H1 (cell line): ENCODE results near the gene DNASE1. TPM values are rescaled to one million over a fixed set of nuclear protein-coding genes. Genes with fewer than 3 reads are reported as not detected.

Experiments used
- CTCF ChIA-PET: fragments of 300-600 bp; sonication (Branson Sonifier 250); formaldehyde crosslinking; loops from one replicate; lab custom pipeline; 2021; ENCODE audit not compliant: partially characterized antibody; lab: Charles Lee
- POLR2A ChIA-PET: fragments of 300-600 bp; sonication (Branson Sonifier 250); formaldehyde crosslinking; loops from one replicate; lab custom pipeline; 2021; ENCODE audit warnings: inconsistent platforms; ENCODE audit not compliant: partially characterized antibody; lab: Charles Lee
- DNase-seq, 2 experiments: peaks; one replicate each; pipeline versions ENCODE4 v3.0.0 to v3.0.0-alpha.2; 2010 to 2022; ENCODE audit warnings: low spot score in 2 of 2, low read depth in 1 of 2, mixed read lengths in 1 of 2
- FAIRE-seq: peaks from 2 replicates; lab custom pipeline; 2011; peaks lifted over from hg19 to GRCh38; lab: Jason Lieb, UNC
- H2AFZ ChIP-seq: 2 replicates; pipeline ENCODE4 v1.8.1; 2012; ENCODE audit warnings: low read length, inconsistent platforms
- H2AK5ac ChIP-seq: 2 replicates; pipeline ENCODE4 v1.6.1; 2013; ENCODE audit warnings: low read depth, low read length
- H2BK120ac ChIP-seq: replicated peaks from 2 replicates; pipeline ENCODE3; 2013; ENCODE audit warnings: low read depth, low read length, inconsistent platforms
- H2BK12ac ChIP-seq: 2 replicates; pipeline ENCODE4 v1.6.1; 2013; ENCODE audit warnings: low read depth, low read length
- H2BK15ac ChIP-seq: 2 replicates; pipeline ENCODE4 v1.6.1; 2013; ENCODE audit warnings: low read length
- H2BK20ac ChIP-seq: 2 replicates; pipeline ENCODE4 v1.6.1; 2013; ENCODE audit warnings: low read length
- H2BK5ac ChIP-seq: 2 replicates; pipeline ENCODE4 v1.6.1; 2013; ENCODE audit warnings: low read depth, low read length
- H3K14ac ChIP-seq: 2 replicates; pipeline ENCODE4 v1.6.1; 2013; ENCODE audit warnings: inconsistent platforms; ENCODE audit not compliant: insufficient read length
- H3K18ac ChIP-seq: 2 replicates; pipeline ENCODE4 v1.6.1; 2013; ENCODE audit warnings: low read length; ENCODE audit errors: extremely low read depth
- H3K23ac ChIP-seq: 2 replicates; pipeline ENCODE4 v1.6.1; 2013; ENCODE audit warnings: inconsistent platforms; ENCODE audit not compliant: insufficient read length
- H3K23me2 ChIP-seq: 2 replicates; pipeline ENCODE4 v1.6.1; 2013; ENCODE audit warnings: low read depth, low read length
- H3K27ac ChIP-seq: 2 replicates; pipeline ENCODE4 v1.6.1; 2011; ENCODE audit warnings: low read depth, low read length, inconsistent platforms
- H3K27me3 ChIP-seq, 4 experiments: replicated peaks in 1 of 4; 1 replicate in 1 of 4; 2 replicates in 3 of 4; pipeline versions ENCODE4 v1.6.1 to v1.8.1; 2011 to 2013; ENCODE audit warnings: low read length in 3 of 4, mild to moderate bottlenecking in 3 of 4, inconsistent platforms in 2 of 4, mixed read lengths in 2 of 4, moderate library complexity in 1 of 4; ENCODE audit not compliant: control insufficient read depth in 3 of 4, insufficient read depth in 3 of 4; ENCODE audit errors: extremely low read depth in 1 of 4
- H3K36me3 ChIP-seq, 4 experiments: 2 replicates each; pipeline versions ENCODE4 v1.6.1 to v1.8.1; 2011 to 2013; ENCODE audit warnings: mild to moderate bottlenecking in 4 of 4, low read length in 3 of 4, moderate library complexity in 2 of 4, control low read depth in 1 of 4, inconsistent platforms in 1 of 4; ENCODE audit not compliant: insufficient read depth in 4 of 4, control insufficient read depth in 2 of 4
- H3K4ac ChIP-seq: replicated peaks from 2 replicates; pipeline ENCODE3; 2013; ENCODE audit warnings: low read length, low read depth, mixed read lengths, inconsistent platforms; ENCODE audit not compliant: insufficient read length
- H3K4me1 ChIP-seq, 4 experiments: replicated peaks in 1 of 4; 1 replicate in 1 of 4; 2 replicates in 3 of 4; pipeline versions ENCODE4 v1.6.1 to v1.8.1; 2011 to 2013; ENCODE audit warnings: low read length in 3 of 4, inconsistent platforms in 2 of 4, mixed read lengths in 1 of 4; ENCODE audit not compliant: insufficient read depth in 4 of 4, control insufficient read depth in 3 of 4
- H3K4me2 ChIP-seq, 2 experiments: 2 replicates each; pipeline versions ENCODE4 v1.6.1 to v1.8.1; 2011 to 2013; ENCODE audit warnings: low read depth in 2 of 2, low read length in 2 of 2, control low read depth in 1 of 2, inconsistent platforms in 1 of 2, mild to moderate bottlenecking in 1 of 2; ENCODE audit not compliant: insufficient read depth in 1 of 2
- H3K4me3 ChIP-seq, 4 experiments: fragments of 200-600, 300-600 bp in 1 of 4; sonication (generic), shearing (Covaris generic), sonication (Bioruptor Twin) in 1 of 4; 2 replicates each; pipeline versions ENCODE4 v1.5.1 to v1.8.1; 2011 to 2016; ENCODE audit warnings: low read length in 4 of 4, low read depth in 3 of 4, control low read depth in 2 of 4, inconsistent platforms in 2 of 4, mild to moderate bottlenecking in 2 of 4, mixed read lengths in 1 of 4, moderate library complexity in 1 of 4; ENCODE audit not compliant: insufficient read depth in 2 of 4; ENCODE audit errors: extremely low read depth in 1 of 4
- H3K56ac ChIP-seq: replicated peaks from 2 replicates; pipeline ENCODE3; 2013; ENCODE audit warnings: low read depth, mild to moderate bottlenecking, mixed read lengths, low read length, inconsistent platforms; ENCODE audit not compliant: insufficient read length
- H3K79me1 ChIP-seq: 2 replicates; pipeline ENCODE4 v1.6.1; 2013; ENCODE audit warnings: low read depth, low read length, control low read depth
- H3K79me2 ChIP-seq, 2 experiments: 2 replicates each; pipeline versions ENCODE4 v1.6.1 to v1.8.1; 2012 to 2013; ENCODE audit warnings: low read length in 2 of 2, mild to moderate bottlenecking in 2 of 2, inconsistent platforms in 1 of 2; ENCODE audit not compliant: insufficient read depth in 2 of 2, control insufficient read depth in 1 of 2
- H3K9ac ChIP-seq, 4 experiments: replicated peaks in 1 of 4; 1 replicate in 1 of 4; 2 replicates in 3 of 4; pipeline versions ENCODE4 v1.6.1 to v1.8.1; 2011 to 2013; ENCODE audit warnings: low read depth in 3 of 4, low read length in 3 of 4, control low read depth in 2 of 4, mild to moderate bottlenecking in 2 of 4, moderate library complexity in 2 of 4, inconsistent platforms in 1 of 4; ENCODE audit errors: extremely low read depth in 1 of 4
- H3K9me3 ChIP-seq, 2 experiments: 2 replicates each; pipeline versions ENCODE4 v1.6.1 to v1.8.1; 2012 to 2013; ENCODE audit warnings: mild to moderate bottlenecking in 2 of 2, moderate library complexity in 2 of 2, control low read depth in 1 of 2, inconsistent platforms in 1 of 2, low read depth in 1 of 2, low read length in 1 of 2, mixed read lengths in 1 of 2; ENCODE audit not compliant: insufficient read depth in 2 of 2
- H4K20me1 ChIP-seq, 2 experiments: replicated peaks in 1 of 2; 2 replicates each; pipeline versions ENCODE3 to v1.8.1; 2011 to 2013; ENCODE audit warnings: inconsistent platforms in 2 of 2, low read length in 2 of 2, mild to moderate bottlenecking in 1 of 2; ENCODE audit not compliant: insufficient read depth in 2 of 2, control insufficient read depth in 1 of 2
- H4K5ac ChIP-seq: 2 replicates; pipeline ENCODE4 v1.6.1; 2013; ENCODE audit warnings: low read length, low read depth, mixed read lengths, inconsistent platforms; ENCODE audit not compliant: insufficient read length
- H4K8ac ChIP-seq: 2 replicates; pipeline ENCODE4 v1.8.0; 2013; ENCODE audit warnings: mild to moderate bottlenecking, moderate library complexity, low read length, inconsistent platforms; ENCODE audit not compliant: insufficient read depth; ENCODE audit errors: extremely low read depth
- H4K91ac ChIP-seq: replicated peaks from 2 replicates; pipeline ENCODE3; 2013; ENCODE audit warnings: low read length, mixed read lengths, inconsistent platforms; ENCODE audit not compliant: insufficient read length
- BCL11A ChIP-seq, 2 experiments: IDR thresholded peaks; one replicate each; pipeline ENCODE4 v1.6.1; 2011; ENCODE audit warnings: low read depth in 2 of 2, low read length in 2 of 2, mild to moderate bottlenecking in 2 of 2
- CHD1 ChIP-seq: IDR thresholded peaks from 2 replicates; pipeline ENCODE4 v1.6.1; 2012; ENCODE audit warnings: low read depth, low read length, improper control_type of control experiment
- EP300 ChIP-seq, 2 experiments: IDR thresholded peaks; 1 replicate in 1 of 2; 2 replicates in 1 of 2; pipeline ENCODE4 v1.6.1; 2011 to 2012; ENCODE audit warnings: low read depth in 2 of 2, low read length in 2 of 2, mild to moderate bottlenecking in 2 of 2, borderline replicate concordance in 1 of 2, inconsistent platforms in 1 of 2, moderate library complexity in 1 of 2
- KDM4A ChIP-seq: IDR thresholded peaks from one replicate; pipeline ENCODE4 v1.7.1; 2012; ENCODE audit warnings: low read depth, mild to moderate bottlenecking, moderate library complexity, low read length, inconsistent platforms; ENCODE audit not compliant: severe bottlenecking
- KDM5A ChIP-seq: fragments of 200-600 bp; IDR thresholded peaks from 2 replicates; pipeline ENCODE4 v1.7.1; 2012; ENCODE audit warnings: mild to moderate bottlenecking, low read length, inconsistent platforms, mixed read lengths
- MAX ChIP-seq: IDR thresholded peaks from 2 replicates; pipeline ENCODE4 v1.6.1; 2012; ENCODE audit warnings: inconsistent platforms
- SAP30 ChIP-seq: fragments of 300-600 bp; sonication (generic); IDR thresholded peaks from 2 replicates; pipeline ENCODE4 v1.7.1; 2012; ENCODE audit warnings: low read length, moderate library complexity, mild to moderate bottlenecking, inconsistent platforms; ENCODE audit not compliant: insufficient read depth, insufficient replicate concordance
- SP4 ChIP-seq: IDR thresholded peaks from 2 replicates; pipeline ENCODE4 v1.6.1; 2012; ENCODE audit warnings: low read length, inconsistent platforms
- SRF ChIP-seq: IDR thresholded peaks from 2 replicates; pipeline ENCODE4 v1.6.1; 2011; ENCODE audit warnings: mild to moderate bottlenecking, low read depth, low read length, moderate library complexity
- SUZ12 ChIP-seq: fragments of 200-600 bp; sonication (generic); IDR thresholded peaks from 2 replicates; pipeline ENCODE4 v1.6.1; 2012; ENCODE audit warnings: mild to moderate bottlenecking, inconsistent platforms, low read length, moderate library complexity, mixed read lengths
- YY1 ChIP-seq: IDR thresholded peaks from 2 replicates; pipeline ENCODE4 v1.6.1; 2011; ENCODE audit warnings: low read depth, mild to moderate bottlenecking, low read length
- whole genome bisulfite sequencing, 2 experiments: shearing (Covaris generic) in 1 of 2; methylation state at CpG; one replicate each; pipeline versions ENCODE4 v1.1.6 to v1.1.7; 2013 to 2015; ENCODE audit warnings: low lambda C conversion rate in 2 of 2, mixed read lengths in 2 of 2, inconsistent platforms in 1 of 2, low coverage in 1 of 2, missing lambda C conversion rate in 1 of 2; ENCODE audit not compliant: insufficient replicate concordance in 2 of 2, insufficient coverage in 1 of 2, insufficient read length in 1 of 2; ENCODE audit errors: extremely low coverage in 1 of 2, missing lambda C conversion rate in 1 of 2; 5-methylcytosine and 5-hydroxymethylcytosine counted together
- polyA plus RNA-seq, 7 experiments: library from polyadenylated mRNA; depleted of rRNA in 3 of 7; stranded (reverse) in 5 of 7; unstranded in 2 of 7; fragments of >200 nt in 5 of 7; fragments of 200-250 nt in 2 of 7; gene quantifications; 1 replicate in 5 of 7; 2 replicates in 1 of 7; 4 replicates in 1 of 7; pipeline versions ENCODE4 v1.2.1 to v1.2.3, GENCODE V29; 2011 to 2013; ENCODE audit warnings: missing spikeins in 2 of 7, mixed read lengths in 2 of 7
- total RNA-seq: library from RNA; stranded (reverse); fragmentation: NEBNext Ultra II Directional; extraction: Animal tissue kit (Norgen Biotek cat#: 25700); gene quantifications from 2 replicates; pipeline ENCODE4 v1.2.1, GENCODE V29; 2021

The DNASE1 gene
- total and polyA plus RNA-seq, 2 of the 8 experiments (the other 6 are each of a cell fraction or from before 2014, with no cell fraction given): 11.5 to 16.7 TPM

- Histone ChIP-seq H3K9me3 (no peaks in the 10 kb centered on the region), H4K91ac (no peak overlapping the region), H2BK20ac (no peak overlapping the region), H2AK5ac (no peak overlapping the region), H2BK12ac (no peak overlapping the region), H2AFZ (no peak overlapping the region), H3K4me1 (peaks cover 0 to 13% (median 9%) of the 10 kb centered on the region in 4 experiments; a peak in 5 of 7 replicates), H3K56ac (no peak overlapping the region), H2BK15ac (no peak overlapping the region), H3K27ac (no peak overlapping the region; the same call in 1 of the 2 replicates), H3K23me2 (no peaks in the 10 kb centered on the region), H4K5ac (no peak overlapping the region), H3K27me3 (no peaks in the 10 kb centered on the region), H3K36me3 (peaks cover 22 to 36% (median 31%) of the 10 kb centered on the region in 4 experiments), H3K4me3 (no peak overlapping the region), H3K79me1 (peaks cover 2% of the 10 kb centered on the region; the same call in 1 of the 2 replicates), H4K20me1 (peaks cover 5 to 12% of the 10 kb centered on the region in 2 experiments), H3K14ac (no peak overlapping the region), H3K4me2 (no peak overlapping the region), H4K8ac (no peak overlapping the region), H3K4ac (no peak overlapping the region), H3K79me2 (no peaks in the 10 kb centered on the region), H2BK5ac (no peak overlapping the region; the same call in 1 of the 2 replicates), H3K9ac (no peak overlapping the region), H3K23ac (no peak overlapping the region), H3K18ac (no peak overlapping the region), H2BK120ac (no peak overlapping the region)
- CTCF ChIA-PET: interaction anchor here (0.6 to 4.0 kb wide), 6 partner anchors 9 to 97 kb away, joined by 3 to 22 read pairs (median 5); no protein-coding TSS in a partner anchor
- POLR2A ChIA-PET: interaction anchor here (1.2 to 1.6 kb wide), 2 partner anchors 18 to 19 kb away, joined by 3 to 4 read pairs; no protein-coding TSS in a partner anchor
- FAIRE-seq (no peak), DNase-seq (no peak)
- WGBS, 2 experiments: 90% methylated on average over 19 of the region's 21 CpGs; no CpG with 5 or more reads in 1 of the 2 experiments
- no peak for TF ChIP-seq SP4
- no peak for TF ChIP-seq KDM4A
- no peak for TF ChIP-seq SAP30
- TF ChIP-seq MAX: no peak
- TF ChIP-seq CHD1: no peak
- no peak for TF ChIP-seq BCL11A (IDR thresholded peaks at IDR 0.05; ENCODE audit: low read depth in 2 of 2, low read length in 2 of 2)
- no peak for TF ChIP-seq YY1
- no peak for TF ChIP-seq KDM5A
- TF ChIP-seq SUZ12: no peak
- no peak for TF ChIP-seq SRF
- no peak for TF ChIP-seq EP300 (IDR thresholded peaks at IDR 0.05; ENCODE audit: borderline replicate concordance in 1 of 2, low read depth in 2 of 2, low read length in 2 of 2)
Measured at GRCh38 chr16:3655396-3656159, 1.1 kb downstream of the DNASE1 start.
